ENCODE measurements around the gene SLC25A53.

GRCh38 chrX:104098919-104099318 is 57.9 kb downstream of the SLC25A53 start:
- TF ChIP-seq CTCF (conservative IDR thresholded peaks at IDR 0.05; ENCODE audit: low read length) (no peak), EZH2phosphoT487 (IDR thresholded peaks at IDR 0.05; ENCODE audit: borderline replicate concordance, low read depth, low read length) (no peak)
